ENCODE data around the gene TRPT1.

Gene TRPT1

DNA sequence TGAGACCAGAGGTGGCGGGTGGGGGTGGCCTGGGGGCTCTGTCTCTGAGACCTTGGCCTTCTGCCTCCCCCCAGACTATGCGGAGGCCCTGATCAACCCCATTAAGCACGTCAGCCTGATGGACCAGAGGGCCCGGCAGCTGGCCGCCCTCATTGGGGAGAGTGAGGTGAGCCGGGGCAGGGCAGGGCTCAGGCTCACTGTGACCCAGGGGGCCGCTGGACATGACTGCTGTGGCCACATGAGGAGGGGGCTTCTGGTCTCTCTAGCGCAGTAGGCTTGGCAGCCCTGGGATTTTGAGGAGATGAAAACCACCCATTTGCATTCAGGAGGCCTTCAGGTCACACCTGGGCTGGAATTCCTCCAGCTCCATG lies 37.9 kb upstream of the TRPT1 start:
- no peaks in the 10 kb centered on the region for H3K27me3 ChIP-seq (ENCODE audit: control insufficient read depth in 1 of 2, insufficient read depth in 2 of 2, low read length in 2 of 2)
- H3K4me3 ChIP-seq (ENCODE audit: low read depth in 1 of 2, low read length in 2 of 2) = no peak overlapping the region
- peaks cover 35% of the 10 kb centered on the region for H3K36me3 ChIP-seq (ENCODE audit: insufficient read depth, low read length)
- peaks cover 11% of the 10 kb centered on the region for H3K4me1 ChIP-seq (ENCODE audit: insufficient read depth, low read length)
- H3K9me3 ChIP-seq (ENCODE audit: low read length) = no peaks in the 10 kb centered on the region
- no peak overlapping the region for H3K27ac ChIP-seq (ENCODE audit: low read depth, low read length)
- H3K9ac ChIP-seq (ENCODE audit: low read length) = no peak overlapping the region

GRCh38 chr11:64263021-64263946 lies 37.3 kb upstream of the TRPT1 start:
- peaks cover 40% of the 10 kb centered on the region for H3K36me3 ChIP-seq (ENCODE audit: insufficient read depth, low read length)
- no peak overlapping the region for H3K27ac ChIP-seq (ENCODE audit: low read depth, low read length)
- H3K9ac ChIP-seq (ENCODE audit: low read length) = no peak overlapping the region

DNA sequence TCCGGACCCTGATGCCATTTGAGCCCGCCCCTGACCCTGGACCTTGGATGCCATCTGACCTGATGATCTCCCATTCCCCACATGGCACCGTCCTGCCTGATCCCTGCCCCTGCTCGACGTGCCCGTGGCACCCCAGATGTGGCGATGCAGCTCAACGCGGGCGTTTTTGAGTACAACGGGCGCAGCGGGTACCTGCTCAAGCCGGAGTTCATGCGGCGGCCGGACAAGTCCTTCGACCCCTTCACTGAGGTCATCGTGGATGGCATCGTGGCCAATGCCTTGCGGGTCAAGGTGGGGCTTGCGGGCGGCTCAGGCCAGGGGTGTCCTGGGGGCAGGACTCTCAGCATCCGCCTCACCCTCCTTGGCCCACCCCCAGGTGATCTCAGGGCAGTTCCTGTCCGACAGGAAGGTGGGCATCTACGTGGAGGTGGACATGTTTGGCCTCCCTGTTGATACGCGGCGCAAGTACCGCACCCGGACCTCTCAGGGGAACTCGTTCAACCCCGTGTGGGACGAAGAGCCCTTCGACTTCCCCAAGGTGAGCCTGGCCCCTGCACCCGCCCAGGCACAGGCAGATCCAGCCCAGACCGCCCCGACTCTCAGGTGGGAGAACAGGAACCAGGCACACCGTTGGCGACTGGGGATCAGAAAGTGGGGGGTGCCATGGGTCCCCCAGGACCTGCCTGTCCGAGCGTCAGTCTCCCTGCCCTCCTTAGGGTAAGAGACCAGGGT lies 36.5 kb upstream of the TRPT1 start:
- no peak overlapping the region for H3K27ac ChIP-seq (ENCODE audit: low read depth, low read length)
- no peaks in the 10 kb centered on the region for H3K27me3 ChIP-seq (ENCODE audit: control insufficient read depth in 1 of 2, insufficient read depth in 2 of 2, low read length in 2 of 2)
- no peak overlapping the region for H3K9ac ChIP-seq (ENCODE audit: low read length)
- no peaks in the 10 kb centered on the region for H3K4me1 ChIP-seq (ENCODE audit: insufficient read depth, low read length)
- H3K9me3 ChIP-seq (ENCODE audit: low read length) = no peaks in the 10 kb centered on the region
- peaks cover 41% of the 10 kb centered on the region for H3K36me3 ChIP-seq (ENCODE audit: insufficient read depth, low read length)
- H3K4me3 ChIP-seq (ENCODE audit: low read depth in 1 of 2, low read length in 2 of 2) = no peak overlapping the region

More at GRCh38 chr11:64263021-64263946, 37.3 kb upstream of the TRPT1 start:
- Histone ChIP-seq H3K4me1 (ENCODE audit: insufficient read depth, low read length) (peaks cover 5% of the 10 kb centered on the region), H3K27me3 (ENCODE audit: control insufficient read depth in 1 of 2, insufficient read depth in 2 of 2, low read length in 2 of 2) (no peaks in the 10 kb centered on the region), H3K4me3 (ENCODE audit: low read depth in 1 of 2, low read length in 2 of 2) (no peak overlapping the region), H3K9me3 (ENCODE audit: low read length) (no peaks in the 10 kb centered on the region)

- Histone ChIP-seq H3K27me3 (ENCODE audit: control insufficient read depth in 1 of 2, insufficient read depth in 2 of 2, low read length in 2 of 2) (no peaks in the 10 kb centered on the region), H3K4me1 (ENCODE audit: insufficient read depth, low read length) (no peaks in the 10 kb centered on the region), H3K9me3 (ENCODE audit: low read length) (no peaks in the 10 kb centered on the region), H3K27ac (ENCODE audit: low read depth, low read length) (no peak overlapping the region), H3K36me3 (ENCODE audit: insufficient read depth, low read length) (peaks cover 41% of the 10 kb centered on the region), H3K9ac (ENCODE audit: low read length) (no peak overlapping the region), H3K4me3 (ENCODE audit: low read depth in 1 of 2, low read length in 2 of 2) (no peak overlapping the region)
These were observed 35.6 kb upstream of the TRPT1 start for GRCh38 chr11:64261556-64262080.

DNA sequence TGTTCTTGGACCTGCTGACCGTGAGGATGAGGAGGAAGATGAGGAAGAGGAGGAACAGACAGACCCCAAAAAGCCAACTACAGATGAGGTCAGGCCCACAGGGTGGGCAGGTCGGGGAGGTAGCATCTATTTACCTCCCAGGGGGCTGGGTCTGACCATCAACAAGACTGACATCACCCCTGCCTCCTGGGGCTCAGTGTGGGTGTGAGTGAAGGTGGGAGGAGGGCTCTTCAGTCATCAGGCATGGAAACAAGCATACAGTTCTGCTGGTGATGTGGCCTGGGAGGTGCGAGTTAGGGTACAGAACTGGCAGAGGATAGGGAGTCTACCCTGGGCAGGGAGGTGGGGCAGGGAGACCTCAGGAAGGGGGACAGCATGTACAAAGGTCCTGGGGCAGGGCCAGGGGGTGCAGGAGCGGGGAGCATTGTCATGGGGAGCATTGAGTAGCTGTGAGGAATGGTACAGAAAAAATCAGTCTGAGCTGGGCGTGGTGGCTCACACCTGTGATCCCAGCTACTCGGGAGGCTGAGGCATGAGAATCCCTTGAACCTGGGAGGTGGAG lies 34.2 kb upstream of the TRPT1 start:
- Histone ChIP-seq H3K36me3 (ENCODE audit: insufficient read depth, low read length) (peaks cover 44% of the 10 kb centered on the region), H3K27ac (ENCODE audit: low read depth, low read length) (no peak overlapping the region), H3K9me3 (ENCODE audit: low read length) (no peaks in the 10 kb centered on the region), H3K4me1 (ENCODE audit: insufficient read depth, low read length) (no peaks in the 10 kb centered on the region), H3K9ac (ENCODE audit: low read length) (no peak overlapping the region), H3K27me3 (ENCODE audit: control insufficient read depth in 1 of 2, insufficient read depth in 2 of 2, low read length in 2 of 2) (no peaks in the 10 kb centered on the region), H3K4me3 (ENCODE audit: low read depth in 1 of 2, low read length in 2 of 2) (no peak overlapping the region)

- Histone ChIP-seq H3K4me3 (ENCODE audit: low read depth in 1 of 2, low read length in 2 of 2) (no peak overlapping the region), H3K27me3 (ENCODE audit: control insufficient read depth in 1 of 2, insufficient read depth in 2 of 2, low read length in 2 of 2) (no peaks in the 10 kb centered on the region), H3K36me3 (ENCODE audit: insufficient read depth, low read length) (peaks cover 50% of the 10 kb centered on the region), H3K9ac (ENCODE audit: low read length) (no peak overlapping the region), H3K4me1 (ENCODE audit: insufficient read depth, low read length) (no peaks in the 10 kb centered on the region), H3K27ac (ENCODE audit: low read depth, low read length) (no peak overlapping the region), H3K9me3 (ENCODE audit: low read length) (no peaks in the 10 kb centered on the region)
These were observed 33.6 kb upstream of the TRPT1 start for GRCh38 chr11:64259533-64260067.

DNA sequence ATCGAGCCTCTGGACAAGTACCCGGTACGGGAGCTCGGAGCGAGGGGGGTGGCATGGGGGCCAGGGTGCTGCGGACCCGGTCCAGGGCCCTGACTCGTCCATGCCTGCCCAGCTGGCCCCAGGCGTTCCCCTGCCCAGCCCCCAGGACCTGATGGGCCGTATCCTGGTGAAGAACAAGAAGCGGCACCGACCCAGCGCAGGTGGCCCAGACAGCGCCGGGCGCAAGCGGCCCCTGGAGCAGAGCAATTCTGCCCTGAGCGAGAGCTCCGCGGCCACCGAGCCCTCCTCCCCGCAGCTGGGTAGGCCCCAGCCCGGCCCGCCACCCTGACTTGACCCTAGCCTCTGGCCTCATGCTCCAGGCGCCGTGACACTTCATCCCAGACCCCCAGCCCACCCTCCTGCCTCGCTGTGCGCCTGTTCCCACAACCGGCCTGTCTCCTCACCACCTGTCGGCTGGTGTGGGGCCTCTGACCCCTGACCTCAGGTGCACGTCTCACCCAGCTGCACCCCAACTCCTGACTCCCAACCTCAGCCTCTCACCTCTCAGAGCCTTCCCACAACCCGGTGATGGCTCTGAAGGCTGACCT lies 33.1 kb upstream of the TRPT1 start:
- peaks cover 50% of the 10 kb centered on the region for H3K36me3 ChIP-seq (ENCODE audit: insufficient read depth, low read length)
- H3K9me3 ChIP-seq (ENCODE audit: low read length) = no peaks in the 10 kb centered on the region
- H3K9ac ChIP-seq (ENCODE audit: low read length) = no peak overlapping the region
- no peaks in the 10 kb centered on the region for H3K4me1 ChIP-seq (ENCODE audit: insufficient read depth, low read length)
- no peak overlapping the region for H3K4me3 ChIP-seq (ENCODE audit: low read depth in 1 of 2, low read length in 2 of 2)
- no peak overlapping the region for H3K27ac ChIP-seq (ENCODE audit: low read depth, low read length)
- H3K27me3 ChIP-seq (ENCODE audit: control insufficient read depth in 1 of 2, insufficient read depth in 2 of 2, low read length in 2 of 2) = no peaks in the 10 kb centered on the region

DNA sequence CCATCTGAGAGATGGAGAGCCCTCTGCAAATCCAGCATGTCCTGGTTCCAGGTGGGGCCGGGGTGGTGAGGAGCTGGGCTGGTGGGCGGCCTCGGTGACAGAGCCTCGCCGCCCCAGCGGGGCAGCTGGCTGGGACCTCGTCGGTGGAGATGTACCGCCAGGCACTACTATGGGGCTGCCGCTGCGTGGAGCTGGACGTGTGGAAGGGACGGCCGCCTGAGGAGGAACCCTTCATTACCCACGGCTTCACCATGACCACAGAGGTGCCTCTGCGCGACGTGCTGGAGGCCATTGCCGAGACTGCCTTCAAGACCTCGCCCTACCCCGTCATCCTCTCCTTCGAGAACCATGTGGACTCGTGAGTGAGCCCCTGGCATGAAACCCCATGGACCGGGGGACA lies 32.4 kb upstream of the TRPT1 start:
- H3K27ac ChIP-seq (ENCODE audit: low read depth, low read length) = no peak overlapping the region
- no peak overlapping the region for H3K4me3 ChIP-seq (ENCODE audit: low read depth in 1 of 2, low read length in 2 of 2)
- no peaks in the 10 kb centered on the region for H3K9me3 ChIP-seq (ENCODE audit: low read length)
- no peaks in the 10 kb centered on the region for H3K27me3 ChIP-seq (ENCODE audit: control insufficient read depth in 1 of 2, insufficient read depth in 2 of 2, low read length in 2 of 2)
- peaks cover 48% of the 10 kb centered on the region for H3K36me3 ChIP-seq (ENCODE audit: insufficient read depth, low read length)
- H3K4me1 ChIP-seq (ENCODE audit: insufficient read depth, low read length) = no peaks in the 10 kb centered on the region
- no peak overlapping the region for H3K9ac ChIP-seq (ENCODE audit: low read length)

DNA sequence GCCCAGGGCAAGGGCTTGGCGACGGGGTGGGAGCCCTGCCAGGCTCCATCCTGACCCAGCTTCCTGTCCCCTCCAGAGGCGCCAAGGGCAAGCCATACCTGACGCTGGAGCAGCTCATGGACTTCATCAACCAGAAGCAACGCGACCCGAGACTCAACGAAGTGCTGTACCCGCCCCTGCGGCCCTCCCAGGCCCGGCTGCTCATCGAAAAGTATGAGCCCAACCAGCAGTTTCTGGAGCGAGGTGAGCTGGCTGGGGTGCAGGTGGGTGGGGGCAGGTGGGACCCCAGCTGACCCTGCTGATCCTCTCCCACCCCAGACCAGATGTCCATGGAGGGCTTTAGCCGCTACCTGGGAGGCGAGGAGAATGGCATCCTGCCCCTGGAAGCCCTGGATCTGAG lies 30.3 kb upstream of the TRPT1 start:
- H3K4me1 ChIP-seq (ENCODE audit: insufficient read depth, low read length) = peaks cover 15% of the 10 kb centered on the region
- H3K9me3 ChIP-seq (ENCODE audit: low read length) = no peaks in the 10 kb centered on the region
- H3K36me3 ChIP-seq (ENCODE audit: insufficient read depth, low read length) = peaks cover 38% of the 10 kb centered on the region
- H3K9ac ChIP-seq (ENCODE audit: low read length) = no peak overlapping the region
- no peak overlapping the region for H3K4me3 ChIP-seq (ENCODE audit: low read depth in 1 of 2, low read length in 2 of 2)
- H3K27ac ChIP-seq (ENCODE audit: low read depth, low read length) = no peak overlapping the region
- no peaks in the 10 kb centered on the region for H3K27me3 ChIP-seq (ENCODE audit: control insufficient read depth in 1 of 2, insufficient read depth in 2 of 2, low read length in 2 of 2)

- Histone ChIP-seq H3K4me1 (ENCODE audit: insufficient read depth, low read length) (peaks cover 20% of the 10 kb centered on the region), H3K36me3 (ENCODE audit: insufficient read depth, low read length) (peaks cover 38% of the 10 kb centered on the region), H3K9me3 (ENCODE audit: low read length) (no peaks in the 10 kb centered on the region), H3K9ac (ENCODE audit: low read length) (no peak overlapping the region), H3K27me3 (ENCODE audit: control insufficient read depth in 1 of 2, insufficient read depth in 2 of 2, low read length in 2 of 2) (no peaks in the 10 kb centered on the region), H3K4me3 (ENCODE audit: low read depth in 1 of 2, low read length in 2 of 2) (no peak overlapping the region), H3K27ac (ENCODE audit: low read depth, low read length) (no peak overlapping the region)
These were observed 29.4 kb upstream of the TRPT1 start for GRCh38 chr11:64255135-64256128.
